Amniotic stem cell (primary cell): ENCODE results near the gene LIME1.

Experiments used
- DNase-seq: peaks from one replicate; lab custom pipeline; 2025; lab: John Stamatoyannopoulos, UW

Gene LIME1

GRCh38 chr20:63739130-63740069, 2.9 kb downstream of the LIME1 start, which contains the start of gene SLC2A4RG:
Gene SLC2A4RG (plus strand): TSS chr20:63739776. CDS start chr20:63739913, 137 bp downstream.
- DNase-seq = peak; percentile 41

GRCh38 chr20:63740070-63740626, 3.7 kb downstream of the LIME1 start:
- DNase-seq = no peak

GRCh38 chr20:63740627-63741353, 4.3 kb downstream of the LIME1 start:
- DNase-seq = peak; percentile 54

- no peak for DNase-seq
Measured at GRCh38 chr20:63741354-63741675, 4.9 kb downstream of the LIME1 start.

GRCh38 chr20:63741676-63742380, 5.4 kb downstream of the LIME1 start:
- no peak for DNase-seq

GRCh38 chr20:63742381-63743024, 6.0 kb downstream of the LIME1 start:
- DNase-seq = no peak

- DNase-seq = no peak
Measured at GRCh38 chr20:63743210-63743970, 6.9 kb downstream of the LIME1 start.

GRCh38 chr20:63744158-63744557, 7.7 kb downstream of the LIME1 start:
- DNase-seq = no peak

GRCh38 chr20:63744574-63745423, 8.3 kb downstream of the LIME1 start:
- DNase-seq = no peak

GRCh38 chr20:63745424-63745805, 9.0 kb downstream of the LIME1 start:
- DNase-seq = no peak

- DNase-seq = no peak
Measured at GRCh38 chr20:63745961-63746731, 9.7 kb downstream of the LIME1 start.

- DNase-seq = no peak
Measured at GRCh38 chr20:63746751-63747315, 10.4 kb downstream of the LIME1 start.

GRCh38 chr20:63747622-63748069, 11.2 kb downstream of the LIME1 start:
- DNase-seq = no peak

- no peak for DNase-seq
Measured at GRCh38 chr20:63748070-63748933, 11.8 kb downstream of the LIME1 start.

GRCh38 chr20:63748934-63749270, 12.4 kb downstream of the LIME1 start:
- no peak for DNase-seq

- DNase-seq = no peak
Measured at GRCh38 chr20:63749597-63750508, 13.4 kb downstream of the LIME1 start.
